GM12872 (cell line): ENCODE results near the gene RELT.
A peak's percentile ranks its signal among the peaks of the same experiment; 100 is the strongest.

ENCODE experiments used
- CTCF ChIP-seq: IDR thresholded peaks from 3 replicates; pipeline ENCODE4 v1.5.1; 2011; ENCODE audit warnings: low read depth, mild to moderate bottlenecking, low read length, moderate library complexity; ENCODE audit not compliant: insufficient read depth

RELT gene

GRCh38 chr11:73350908-73351636 is 25.1 kb upstream of the RELT start:
- TF ChIP-seq CTCF, result peak; percentile 93

GRCh38 chr11:73353422-73353821 is 22.8 kb upstream of the RELT start:
- no peak for TF ChIP-seq CTCF

- no peak for TF ChIP-seq CTCF
Observed at GRCh38 chr11:73355109-73355508, 21.1 kb upstream of the RELT start.

- TF ChIP-seq CTCF, result no peak
Observed at GRCh38 chr11:73356979-73357860, 19.0 kb upstream of the RELT start.

GRCh38 chr11:73358071-73358470 is 18.1 kb upstream of the RELT start:
- TF ChIP-seq CTCF, result no peak

GRCh38 chr11:73359341-73359740 is 16.9 kb upstream of the RELT start:
- TF ChIP-seq CTCF, result no peak

- peak; percentile 52 for TF ChIP-seq CTCF
Observed at GRCh38 chr11:73359930-73360742, 16.1 kb upstream of the RELT start.
